GM12873 (cell line): ENCODE measurements around the gene CHRNA4.

ENCODE experiments used
- TF ChIP-seq, protein P1 (sequence below): IDR thresholded peaks from 2 replicates; pipeline ENCODE4 v1.5.1; 2012; ENCODE audit warnings: low read depth, mild to moderate bottlenecking, moderate library complexity, low read length, control low read depth; ENCODE audit not compliant: insufficient read depth; ENCODE audit errors: missing control alignments

CHRNA4 gene

GRCh38 chr20:63351811-63352591 is 9.1 kb downstream of the CHRNA4 start:
- TF ChIP-seq, protein P1, sequence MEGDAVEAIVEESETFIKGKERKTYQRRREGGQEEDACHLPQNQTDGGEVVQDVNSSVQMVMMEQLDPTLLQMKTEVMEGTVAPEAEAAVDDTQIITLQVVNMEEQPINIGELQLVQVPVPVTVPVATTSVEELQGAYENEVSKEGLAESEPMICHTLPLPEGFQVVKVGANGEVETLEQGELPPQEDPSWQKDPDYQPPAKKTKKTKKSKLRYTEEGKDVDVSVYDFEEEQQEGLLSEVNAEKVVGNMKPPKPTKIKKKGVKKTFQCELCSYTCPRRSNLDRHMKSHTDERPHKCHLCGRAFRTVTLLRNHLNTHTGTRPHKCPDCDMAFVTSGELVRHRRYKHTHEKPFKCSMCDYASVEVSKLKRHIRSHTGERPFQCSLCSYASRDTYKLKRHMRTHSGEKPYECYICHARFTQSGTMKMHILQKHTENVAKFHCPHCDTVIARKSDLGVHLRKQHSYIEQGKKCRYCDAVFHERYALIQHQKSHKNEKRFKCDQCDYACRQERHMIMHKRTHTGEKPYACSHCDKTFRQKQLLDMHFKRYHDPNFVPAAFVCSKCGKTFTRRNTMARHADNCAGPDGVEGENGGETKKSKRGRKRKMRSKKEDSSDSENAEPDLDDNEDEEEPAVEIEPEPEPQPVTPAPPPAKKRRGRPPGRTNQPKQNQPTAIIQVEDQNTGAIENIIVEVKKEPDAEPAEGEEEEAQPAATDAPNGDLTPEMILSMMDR: no peak

DNA sequence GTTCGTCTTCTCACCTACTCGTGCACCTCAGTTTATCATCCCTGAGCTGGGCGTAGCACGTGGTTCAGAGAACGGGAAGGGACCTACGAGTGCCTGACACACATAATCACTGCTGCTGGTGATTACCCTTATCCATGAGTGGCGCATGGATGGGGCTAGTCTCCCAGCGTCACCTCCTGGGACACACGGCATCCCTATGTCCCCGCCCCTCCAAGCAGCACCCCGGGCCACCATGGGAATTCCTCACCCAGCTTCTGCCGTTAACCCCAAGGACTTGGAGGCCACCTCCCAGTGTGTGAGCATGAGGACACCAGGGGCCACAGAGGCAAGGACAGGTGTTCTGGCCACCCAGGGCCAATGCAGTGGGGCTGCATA is 9.8 kb downstream of the CHRNA4 start:
- TF ChIP-seq, protein P1: no peak

DNA sequence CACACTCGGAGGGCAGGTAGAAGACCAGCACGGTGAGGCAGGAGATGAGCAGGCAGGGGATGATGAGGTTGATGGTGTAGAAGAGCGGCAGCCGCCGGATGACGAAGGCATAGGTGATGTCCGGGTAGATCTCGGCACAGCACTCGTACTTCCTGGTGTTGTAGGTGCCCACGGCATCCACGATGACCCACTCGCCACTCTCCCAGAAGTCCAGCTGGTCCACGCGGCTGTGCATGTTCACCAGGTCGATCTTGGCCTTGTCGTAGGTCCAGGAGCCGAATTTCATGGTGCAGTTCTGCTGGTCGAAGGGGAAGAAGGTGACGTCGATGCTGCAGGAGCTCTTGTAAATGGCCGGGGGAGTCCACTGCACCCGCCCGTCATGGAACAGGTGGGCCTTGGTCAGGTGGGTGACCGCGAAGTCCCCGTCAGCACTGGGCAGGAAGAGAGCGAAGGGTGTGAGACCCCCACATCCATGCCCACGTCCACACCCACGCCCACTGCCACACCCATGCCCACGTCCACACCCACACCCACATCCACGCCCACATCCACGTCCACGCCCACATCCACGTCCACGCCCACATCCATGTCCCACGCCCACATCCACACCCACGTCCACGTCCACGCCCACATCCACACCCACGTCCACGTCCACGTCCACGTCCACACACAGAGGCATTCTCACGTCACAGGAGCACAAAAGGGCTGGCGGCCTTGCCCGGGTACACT is 10.4 kb downstream of the CHRNA4 start:
- TF ChIP-seq, protein P1: no peak

GRCh38 chr20:63350196-63350595 is 11.0 kb downstream of the CHRNA4 start:
- TF ChIP-seq, protein P1: no peak

DNA sequence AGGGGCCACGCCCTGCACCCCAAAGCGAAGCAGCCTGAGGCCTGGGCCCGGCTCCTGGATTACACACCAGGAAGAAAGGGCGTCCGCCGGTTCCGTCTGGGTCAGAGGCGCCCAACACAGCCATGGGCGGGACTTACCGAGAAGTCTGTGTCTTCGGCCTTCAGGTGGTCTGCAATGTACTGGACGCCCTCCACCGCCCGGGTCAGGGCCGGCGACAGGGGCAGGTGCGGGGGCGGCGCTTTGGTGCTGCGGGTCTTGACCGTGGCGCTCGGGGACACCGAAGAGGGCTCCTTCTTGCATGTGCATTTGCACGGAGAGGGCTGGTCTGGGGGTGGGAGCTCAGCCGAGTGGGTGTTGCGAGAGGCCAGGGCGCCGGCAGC is 11.6 kb downstream of the CHRNA4 start:
- TF ChIP-seq, protein P1: no peak

DNA sequence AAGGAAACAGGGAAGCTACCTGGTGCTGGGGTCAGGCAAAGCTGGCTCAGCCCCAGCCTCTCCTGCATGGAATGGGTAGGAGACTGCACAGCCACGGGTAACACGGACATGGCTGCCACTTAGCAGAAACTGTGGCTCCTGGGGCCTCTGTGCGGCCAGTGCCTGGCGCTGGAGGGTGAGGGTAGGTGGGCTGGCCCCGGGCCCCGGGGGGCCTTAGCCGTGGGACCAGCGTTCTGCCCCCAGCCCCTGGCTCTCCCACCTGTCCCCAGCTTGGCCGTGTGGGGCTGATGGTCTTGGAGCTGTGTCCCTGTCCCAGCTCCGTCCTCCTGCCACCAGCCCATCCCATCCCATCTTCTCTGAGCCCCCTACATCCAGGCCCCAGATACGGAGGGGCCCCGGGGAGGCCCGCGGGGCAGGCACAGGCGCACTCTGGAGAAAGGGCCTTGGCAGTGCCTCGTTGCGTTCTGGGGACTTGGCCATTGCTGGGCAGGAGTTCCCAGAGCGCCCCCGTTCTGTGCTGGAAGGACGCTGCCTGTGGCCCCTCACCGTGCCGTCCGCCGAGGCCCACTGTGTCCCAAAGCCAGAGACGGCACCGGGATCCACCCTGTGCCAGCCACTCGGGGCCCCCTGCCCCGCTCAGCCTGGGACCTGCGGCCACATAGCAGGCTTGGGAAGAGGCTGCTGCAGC is 12.2 kb downstream of the CHRNA4 start:
- TF ChIP-seq, protein P1: no peak
